ENCODE results near the gene ANOS1. TPM values are rescaled to one million over a fixed set of nuclear protein-coding genes. Genes with fewer than 3 reads are reported as not detected.
A peak's percentile ranks its signal among the peaks of the same experiment; 100 is the strongest.

The ANOS1 gene
- total and polyA plus RNA-seq, 8 donors: 27.1 to 85.9 (median 42.2) TPM

DNA sequence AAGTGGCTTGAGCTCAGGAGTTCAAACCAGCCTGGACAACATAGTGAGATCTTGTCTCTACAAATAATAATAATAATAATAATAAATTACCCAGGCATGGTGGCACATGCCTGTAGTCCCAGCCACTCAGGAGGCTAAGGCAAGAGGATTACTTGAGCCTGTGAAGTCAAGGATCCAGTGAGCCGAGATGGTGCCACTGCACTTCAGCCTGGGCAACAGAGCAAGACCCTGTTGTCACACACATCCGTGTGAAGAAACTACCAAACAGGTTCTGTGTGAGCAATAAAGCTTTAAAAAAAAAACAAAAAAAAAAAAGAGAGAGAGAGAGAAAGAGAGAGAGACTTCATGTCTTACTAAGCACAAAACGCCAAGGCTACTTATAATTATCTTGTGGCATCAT lies 42.5 kb downstream of the ANOS1 start:
- TF ChIP-seq, protein P1, sequence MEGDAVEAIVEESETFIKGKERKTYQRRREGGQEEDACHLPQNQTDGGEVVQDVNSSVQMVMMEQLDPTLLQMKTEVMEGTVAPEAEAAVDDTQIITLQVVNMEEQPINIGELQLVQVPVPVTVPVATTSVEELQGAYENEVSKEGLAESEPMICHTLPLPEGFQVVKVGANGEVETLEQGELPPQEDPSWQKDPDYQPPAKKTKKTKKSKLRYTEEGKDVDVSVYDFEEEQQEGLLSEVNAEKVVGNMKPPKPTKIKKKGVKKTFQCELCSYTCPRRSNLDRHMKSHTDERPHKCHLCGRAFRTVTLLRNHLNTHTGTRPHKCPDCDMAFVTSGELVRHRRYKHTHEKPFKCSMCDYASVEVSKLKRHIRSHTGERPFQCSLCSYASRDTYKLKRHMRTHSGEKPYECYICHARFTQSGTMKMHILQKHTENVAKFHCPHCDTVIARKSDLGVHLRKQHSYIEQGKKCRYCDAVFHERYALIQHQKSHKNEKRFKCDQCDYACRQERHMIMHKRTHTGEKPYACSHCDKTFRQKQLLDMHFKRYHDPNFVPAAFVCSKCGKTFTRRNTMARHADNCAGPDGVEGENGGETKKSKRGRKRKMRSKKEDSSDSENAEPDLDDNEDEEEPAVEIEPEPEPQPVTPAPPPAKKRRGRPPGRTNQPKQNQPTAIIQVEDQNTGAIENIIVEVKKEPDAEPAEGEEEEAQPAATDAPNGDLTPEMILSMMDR (IDR thresholded peaks at IDR 0.05): no peak
- Histone ChIP-seq H3K4me3 (no peak overlapping the region), H3K9me3 (no peaks in the 10 kb centered on the region), H3K27ac (no peak overlapping the region), H3K36me3 (no peaks in the 10 kb centered on the region), H3K27me3 (no peaks in the 10 kb centered on the region), H3K4me1 (no peaks in the 10 kb centered on the region)
- intact Hi-C loops (cut with DNase I): no loop called here
- no peak for ATAC-seq
- no peak for DNase-seq

GRCh38 chrX:8688776-8689175 lies 43.2 kb downstream of the ANOS1 start:
- no peaks in the 10 kb centered on the region for H3K27me3 ChIP-seq
- H3K27ac ChIP-seq: no peak overlapping the region
- H3K4me1 ChIP-seq: no peaks in the 10 kb centered on the region
- no peak for ATAC-seq
- no peak overlapping the region for H3K4me3 ChIP-seq
- TF ChIP-seq, protein P1 (IDR thresholded peaks at IDR 0.05): no peak
- H3K36me3 ChIP-seq: no peaks in the 10 kb centered on the region
- H3K9me3 ChIP-seq: no peaks in the 10 kb centered on the region
- intact Hi-C loops (cut with DNase I): no loop called here
- DNase-seq: no peak

GRCh38 chrX:8684201-8684965 lies 47.6 kb downstream of the ANOS1 start:
- no peaks in the 10 kb centered on the region for H3K36me3 ChIP-seq
- no peak for DNase-seq
- H3K4me3 ChIP-seq: no peak overlapping the region
- H3K27me3 ChIP-seq: no peaks in the 10 kb centered on the region
- no peaks in the 10 kb centered on the region for H3K4me1 ChIP-seq
- TF ChIP-seq, protein P1 (IDR thresholded peaks at IDR 0.05): no peak
- intact Hi-C loops (cut with DNase I): no loop called here
- no peak overlapping the region for H3K27ac ChIP-seq
- no peak for ATAC-seq
- no peaks in the 10 kb centered on the region for H3K9me3 ChIP-seq

DNA sequence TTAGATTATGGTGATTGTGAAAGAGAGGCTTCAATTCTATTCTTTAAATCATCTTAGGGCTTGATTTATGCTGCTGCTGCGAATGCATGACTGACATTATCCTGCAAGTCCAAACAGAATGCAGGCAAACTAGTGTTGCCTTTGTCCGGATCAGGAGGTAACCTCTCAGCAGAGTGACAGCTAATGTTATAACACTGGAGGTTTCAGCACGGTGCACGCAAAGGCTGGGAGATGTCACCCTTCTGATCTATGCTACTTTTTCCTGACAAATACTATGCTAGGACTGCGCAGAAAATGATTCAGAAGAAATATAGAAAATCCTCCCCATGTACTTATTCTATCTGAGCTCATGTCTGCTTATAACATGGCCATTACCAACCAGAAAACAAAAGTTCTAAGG lies 48.2 kb downstream of the ANOS1 start:
- H3K27ac ChIP-seq: no peak overlapping the region
- ATAC-seq (no peak), DNase-seq (no peak)
- H3K36me3 ChIP-seq: no peaks in the 10 kb centered on the region
- H3K4me3 ChIP-seq: no peak overlapping the region
- intact Hi-C loops (cut with DNase I): no loop called here
- TF ChIP-seq, protein P1 (IDR thresholded peaks at IDR 0.05): no peak
- no peaks in the 10 kb centered on the region for H3K27me3 ChIP-seq
- no peaks in the 10 kb centered on the region for H3K9me3 ChIP-seq
- no peaks in the 10 kb centered on the region for H3K4me1 ChIP-seq

DNA sequence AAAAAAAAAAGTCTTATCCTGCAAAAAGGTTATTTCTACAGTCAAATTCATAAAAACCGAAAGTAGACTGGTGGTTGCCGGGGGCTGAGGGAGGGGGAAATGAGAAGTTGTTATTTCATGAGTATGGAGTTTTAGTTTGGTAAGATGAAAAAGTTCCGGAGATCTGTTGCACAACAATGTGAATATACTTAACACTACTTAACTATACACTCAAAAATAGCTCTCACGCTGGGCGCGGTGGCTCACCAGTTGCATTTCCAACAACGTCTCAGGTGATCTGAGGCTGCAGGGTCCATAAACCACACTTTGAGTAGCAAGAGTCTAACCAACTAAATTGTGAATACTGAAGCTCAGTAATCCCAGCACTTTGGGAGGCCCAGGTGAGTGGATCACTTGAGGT lies 52.4 kb downstream of the ANOS1 start:
- peak in 1 of 4 donors; percentile 34 for DNase-seq
- TF ChIP-seq, protein P1 (IDR thresholded peaks at IDR 0.05): no peak
- intact Hi-C loops (cut with DNase I): no loop called here
- H3K9me3 ChIP-seq: no peaks in the 10 kb centered on the region
- no peak overlapping the region for H3K4me3 ChIP-seq
- H3K36me3 ChIP-seq: no peaks in the 10 kb centered on the region
- no peaks in the 10 kb centered on the region for H3K4me1 ChIP-seq
- ATAC-seq: peak; percentile 77
- H3K27me3 ChIP-seq: no peaks in the 10 kb centered on the region
- H3K27ac ChIP-seq: no peak overlapping the region

Measured in left lung (tissue), 10 donors.